ENCODE data around the gene EPHB1.

DNA sequence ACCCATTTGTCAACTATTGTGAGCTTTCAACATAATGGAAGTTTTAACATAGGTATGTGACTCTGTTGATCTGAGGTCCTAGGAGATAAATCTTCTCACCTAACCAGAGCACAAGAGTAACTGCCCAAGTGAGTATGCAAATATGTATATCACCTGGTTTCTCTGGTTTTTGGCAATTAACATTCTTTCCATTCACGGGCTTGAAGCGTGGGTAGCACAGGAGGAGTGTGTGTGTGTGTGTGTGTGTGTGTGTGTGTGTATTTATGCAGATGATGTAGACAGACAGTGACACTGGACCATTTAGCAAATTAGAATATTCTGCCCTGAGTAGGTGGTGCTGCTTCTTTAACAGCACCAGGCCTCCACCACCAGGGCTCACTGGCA, 15.0 kb downstream of the EPHB1 start:
- TF ChIP-seq CTCF (IDR thresholded peaks at IDR 0.05) (no peak), POLR2A (IDR thresholded peaks at IDR 0.05) (no peak)

Measured in esophagus squamous epithelium (tissue), 4 donors.